ENCODE measurements around the gene LAMTOR5.

The LAMTOR5 gene

GRCh38 chr1:110385369-110385768, 22.1 kb downstream of the LAMTOR5 start:
- no peak for DNase-seq

DNA sequence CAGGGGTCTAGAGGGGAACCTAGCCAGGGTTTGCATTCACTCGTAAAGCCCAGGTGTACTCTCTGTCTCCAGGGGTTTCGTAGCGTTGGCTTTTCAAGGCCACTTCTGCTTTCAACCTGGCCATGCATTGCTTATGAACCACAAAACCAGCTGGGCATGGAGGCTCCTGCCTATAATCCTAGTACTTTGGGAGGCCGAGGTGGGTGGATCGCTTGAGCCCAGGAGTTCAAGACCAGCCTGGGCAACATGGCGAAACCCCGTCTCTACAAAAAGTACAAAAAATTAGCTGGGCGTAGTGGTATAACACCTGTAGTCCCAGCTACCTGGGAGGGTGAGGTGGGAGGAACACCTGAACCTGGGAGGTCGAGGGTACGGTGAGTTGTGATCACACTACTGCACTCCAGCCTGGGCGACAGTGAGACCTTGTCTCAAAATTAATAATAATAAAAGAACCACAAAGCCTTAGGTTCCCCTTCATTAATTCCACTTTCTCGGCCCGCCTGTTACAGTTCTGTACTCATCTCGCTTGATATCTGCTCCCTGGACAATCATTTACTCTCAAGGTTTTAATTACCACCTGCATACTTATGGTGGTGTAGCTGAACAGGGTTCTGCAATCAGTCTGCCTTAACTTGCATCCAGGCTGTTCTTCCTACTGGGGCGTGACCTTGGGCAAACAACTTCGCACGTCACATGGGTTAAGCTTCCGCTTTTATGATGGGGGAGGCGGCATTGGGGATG, 22.7 kb downstream of the LAMTOR5 start:
- no peak for DNase-seq

- DNase-seq, result no peak
Measured at GRCh38 chr1:110383251-110383990, 24.1 kb downstream of the LAMTOR5 start.

- DNase-seq, result no peak
Measured at GRCh38 chr1:110380672-110381283, 26.7 kb downstream of the LAMTOR5 start.

DNA sequence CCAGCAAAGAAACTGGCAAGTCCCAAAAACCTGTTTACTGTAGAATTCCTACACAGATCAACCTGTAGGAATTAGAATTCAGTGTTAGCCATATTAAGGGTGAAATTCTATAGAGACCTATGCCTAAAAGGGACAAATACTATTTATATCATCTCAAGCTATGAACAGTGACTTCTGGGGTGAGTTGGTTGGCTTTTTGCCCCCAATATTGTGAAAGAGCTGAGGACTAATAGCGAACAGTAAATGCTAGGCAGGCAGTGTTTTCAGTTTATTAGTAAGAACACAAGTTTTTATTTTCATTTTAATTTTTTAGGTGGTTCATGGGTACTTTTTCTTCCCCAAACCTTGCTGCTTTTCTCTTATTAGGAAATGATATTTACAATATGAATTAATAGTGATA, 32.0 kb downstream of the LAMTOR5 start:
- DNase-seq, result no peak

- DNase-seq, result no peak
Measured at GRCh38 chr1:110370827-110371226, 36.7 kb downstream of the LAMTOR5 start.

- DNase-seq, result no peak
Measured at GRCh38 chr1:110364221-110364620, 43.3 kb downstream of the LAMTOR5 start.

DNA sequence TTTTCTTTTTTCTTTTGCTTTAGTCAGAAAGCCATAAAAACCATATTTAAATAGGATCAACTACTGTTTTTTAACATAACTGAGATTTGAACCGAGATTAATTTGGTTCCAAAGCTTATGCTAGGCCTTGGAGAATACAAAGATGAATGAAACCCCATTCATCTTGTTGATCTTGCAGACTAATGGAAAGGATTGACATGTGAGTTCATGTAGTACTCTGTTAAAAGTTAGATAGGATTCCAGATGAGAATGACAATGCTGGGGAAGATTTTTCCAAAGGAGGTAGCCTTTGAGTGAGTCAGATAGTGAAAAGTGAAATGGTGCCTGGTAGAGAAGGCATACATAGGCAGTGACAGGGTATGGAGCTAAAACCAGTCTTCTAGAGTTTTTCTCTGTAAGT, 45.6 kb downstream of the LAMTOR5 start:
- no peak for DNase-seq

- DNase-seq, result no peak
Measured at GRCh38 chr1:110360431-110360830, 47.1 kb downstream of the LAMTOR5 start.

DNA sequence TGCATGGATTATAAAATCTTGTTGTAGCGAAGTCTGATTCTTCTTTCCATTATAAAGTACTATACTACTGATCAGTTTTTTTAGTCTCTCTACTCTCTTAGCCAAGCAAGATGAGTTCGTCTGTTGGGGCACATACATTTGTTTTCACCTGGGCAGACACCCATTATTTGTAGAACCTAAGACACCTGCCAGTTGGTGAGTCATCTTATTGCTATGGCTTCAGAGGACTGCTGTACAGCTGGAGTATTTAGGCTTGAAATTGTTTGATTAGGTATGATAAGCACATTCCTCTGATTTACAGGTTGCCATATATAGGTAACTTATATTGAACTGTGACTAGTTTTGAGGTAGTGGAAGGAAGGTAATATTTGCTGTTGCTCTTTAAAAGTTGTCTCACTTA, 51.1 kb downstream of the LAMTOR5 start:
- DNase-seq, result no peak

DNA sequence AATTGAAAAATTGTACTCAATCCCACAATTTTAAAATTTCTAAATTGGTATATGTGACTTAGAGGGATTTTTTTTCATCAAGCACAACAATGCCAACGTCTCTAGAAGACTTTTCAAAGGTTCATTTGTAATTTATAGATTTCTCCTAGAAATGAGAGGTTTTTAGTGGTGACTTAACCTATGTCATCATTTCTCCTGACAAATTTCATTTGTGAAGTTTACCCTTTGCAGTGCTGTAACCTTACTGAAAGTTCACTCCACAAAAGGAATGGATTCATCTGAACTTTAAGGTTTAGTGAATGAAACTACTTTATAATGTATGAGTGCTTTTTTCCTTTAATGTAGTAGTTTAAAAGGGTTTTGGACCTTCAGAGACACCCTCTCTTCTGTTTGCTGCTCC, 52.2 kb downstream of the LAMTOR5 start:
- DNase-seq, result no peak

All from right forelimb (tissue), 1 donor.